Inflammatory macrophage treated with lipopolysaccharide for 1 hour (primary cell): ENCODE data around the gene EIF2S3B.
"Not testable (repeated sequence)": the region's sequence is repeated elsewhere in the genome, so short reads cannot be mapped to it uniquely, and the experiment has no call there.

ENCODE experiments used
- DNase-seq, 2 donors: peaks; one replicate each; pipeline ENCODE4 v3.0.0-alpha.2; 2020 to 2022

The EIF2S3B gene

GRCh38 chr12:10505620-10506019 lies at the start of gene EIF2S3B:
Gene EIF2S3B (plus strand): TSS chr12:10505890. CDS start chr12:10505903, 13 bp downstream.
- no peak for DNase-seq

DNA sequence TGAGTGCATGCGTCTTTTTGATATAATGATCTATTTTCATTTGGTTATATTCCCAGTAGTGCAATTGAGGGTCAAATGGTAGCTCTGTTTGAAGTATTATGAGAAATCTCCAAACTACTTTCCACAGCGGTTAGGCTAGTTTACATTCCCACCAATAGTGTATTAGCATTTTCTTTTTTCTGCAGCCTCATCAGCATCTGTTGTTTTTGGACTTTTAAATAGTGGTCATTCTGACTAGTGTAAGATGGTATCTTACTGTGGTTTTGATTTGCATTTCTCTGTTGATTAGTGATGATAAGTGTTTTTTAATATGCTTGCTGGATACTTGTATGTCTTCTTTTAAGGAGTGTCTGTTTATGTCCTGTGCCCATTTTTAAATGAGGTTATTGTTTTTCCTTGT lies 48.8 kb upstream of the EIF2S3B start:
- no peak for DNase-seq

DNA sequence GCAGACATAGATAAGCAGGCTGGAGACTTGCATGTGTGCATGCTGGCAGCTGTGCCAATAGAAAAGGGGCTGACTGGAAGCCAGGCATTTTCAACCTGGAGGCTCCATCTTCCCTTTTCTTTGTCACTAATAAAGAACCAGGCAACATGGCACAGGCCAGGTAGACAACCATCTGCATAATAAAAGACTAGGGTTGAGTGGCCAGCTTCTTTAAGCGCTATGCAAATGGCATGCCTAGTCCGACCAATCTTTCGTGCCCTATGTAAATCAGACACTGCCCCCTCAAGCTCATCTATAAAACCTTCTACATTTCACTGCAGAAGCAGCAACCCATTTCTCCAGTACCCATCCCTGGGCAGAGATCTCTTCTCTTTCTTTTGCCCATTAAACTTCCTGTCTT lies 47.9 kb upstream of the EIF2S3B start:
- no peak for DNase-seq

- no peak for DNase-seq
Observed at GRCh38 chr12:10466311-10466710, 39.4 kb upstream of the EIF2S3B start.

DNA sequence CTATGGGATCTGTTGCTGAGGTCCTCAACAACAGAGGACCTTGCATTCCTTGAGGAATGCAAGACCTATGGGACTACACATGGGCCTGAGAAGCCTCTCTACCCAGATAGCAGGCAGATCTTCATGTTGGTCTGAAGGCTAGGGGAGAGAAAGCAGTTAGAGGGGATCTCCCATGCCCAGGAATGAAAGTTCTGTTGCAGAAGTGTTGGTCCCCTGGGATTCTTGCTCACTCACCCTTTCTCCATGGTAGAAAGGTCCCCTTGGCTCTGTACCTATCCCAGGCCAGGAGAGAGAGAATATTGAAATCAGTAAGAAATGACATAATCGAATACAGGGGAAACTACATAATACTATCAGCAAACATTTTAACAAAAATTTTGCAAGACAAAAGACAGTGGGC lies 36.0 kb upstream of the EIF2S3B start:
- no peak for DNase-seq

DNA sequence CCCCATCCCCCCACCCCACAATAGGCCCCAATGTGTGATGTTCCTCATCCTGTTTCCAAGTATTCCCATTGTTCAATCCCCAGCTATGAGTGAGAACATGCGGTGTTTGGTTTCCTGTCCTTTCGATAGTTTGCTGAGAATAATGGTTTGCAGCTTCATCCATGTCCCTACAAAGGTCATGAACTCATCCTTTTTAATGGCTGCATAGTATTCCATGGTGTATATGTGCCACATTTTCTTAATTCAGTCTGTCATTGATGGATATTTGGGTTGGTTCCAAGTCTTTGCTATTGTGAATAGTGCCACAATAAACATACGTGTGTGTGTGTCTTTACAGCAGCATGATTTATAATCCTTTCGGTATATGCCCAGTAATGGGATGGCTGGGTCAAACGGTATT lies 32.9 kb upstream of the EIF2S3B start:
- not testable (repeated sequence) for DNase-seq

DNA sequence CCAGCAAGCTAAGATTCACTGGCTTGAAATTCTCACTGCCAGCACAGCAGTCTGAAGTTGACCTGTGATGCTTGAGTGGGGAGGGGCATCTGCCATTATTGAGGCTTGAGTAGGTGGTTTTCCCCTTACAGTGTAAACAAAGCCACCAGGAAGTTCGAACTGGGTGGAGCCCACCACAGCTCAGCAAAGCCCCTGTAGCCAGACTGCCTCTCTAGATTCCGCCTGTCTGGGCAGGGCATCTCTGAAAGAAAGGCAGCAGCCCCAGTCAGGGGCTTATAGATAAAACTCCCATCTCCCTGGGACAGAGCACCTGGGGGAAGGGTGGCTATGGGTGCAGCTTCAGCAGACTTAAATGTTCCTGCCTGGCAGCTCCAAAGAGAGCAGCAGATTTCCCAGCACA lies 23.8 kb upstream of the EIF2S3B start:
- not testable (repeated sequence) for DNase-seq

- not testable (repeated sequence) for DNase-seq
Observed at GRCh38 chr12:10487328-10487727, 18.4 kb upstream of the EIF2S3B start.

DNA sequence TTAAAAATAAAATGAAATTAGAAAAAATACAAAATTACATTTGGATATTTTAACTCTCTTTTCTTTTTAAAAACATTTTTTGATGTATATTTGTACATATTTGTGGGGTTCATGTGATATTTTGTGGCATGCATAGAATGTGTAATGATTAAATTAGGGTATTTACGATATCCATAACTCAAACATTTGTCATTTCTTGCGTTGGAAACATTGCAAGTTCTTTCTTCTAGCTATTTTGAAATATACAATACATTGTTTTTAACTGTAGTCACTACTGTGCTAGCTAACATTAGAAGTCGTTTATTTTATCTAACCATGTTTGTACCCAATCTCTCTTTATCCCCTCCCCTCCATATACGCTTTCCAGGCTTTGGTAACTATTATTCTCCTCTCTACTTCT lies 13.9 kb upstream of the EIF2S3B start:
- no peak for DNase-seq

DNA sequence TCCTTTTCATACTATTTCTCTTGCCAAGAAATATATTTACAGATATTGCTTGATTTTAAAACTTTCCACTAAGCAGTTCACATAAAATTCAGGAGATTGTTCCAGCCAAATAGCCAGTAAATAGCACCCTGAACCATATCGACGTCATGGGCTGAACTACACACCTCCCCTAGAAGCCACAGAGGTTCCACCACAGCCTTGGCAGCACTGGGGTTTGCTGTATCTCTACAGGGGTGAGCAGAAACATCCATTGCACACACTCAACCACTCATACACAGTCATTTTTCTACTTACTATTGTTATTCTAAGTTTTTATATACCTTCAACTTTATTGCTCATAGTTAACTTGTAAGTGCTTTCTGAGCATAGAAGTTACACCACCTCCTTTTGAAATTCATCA lies 8.1 kb upstream of the EIF2S3B start:
- DNase-seq = no peak

DNA sequence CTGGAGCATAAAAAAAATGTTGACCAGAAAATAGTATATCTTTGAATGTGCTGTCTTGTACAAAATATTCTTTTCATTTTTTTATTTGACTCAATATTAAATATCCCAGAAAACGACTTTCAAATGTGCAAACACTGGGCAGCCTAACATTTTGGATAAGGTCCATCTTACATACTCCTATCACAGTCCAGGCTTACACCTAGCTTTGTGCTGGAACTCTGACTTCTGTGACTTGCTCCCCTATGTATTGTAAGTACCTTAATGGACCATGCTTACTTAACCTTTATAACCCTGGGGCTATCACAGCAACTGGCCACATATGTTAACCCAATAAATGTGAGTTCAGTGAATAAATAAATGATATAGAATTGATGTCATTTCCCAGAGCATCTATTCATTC lies 7.6 kb upstream of the EIF2S3B start:
- no peak for DNase-seq

DNA sequence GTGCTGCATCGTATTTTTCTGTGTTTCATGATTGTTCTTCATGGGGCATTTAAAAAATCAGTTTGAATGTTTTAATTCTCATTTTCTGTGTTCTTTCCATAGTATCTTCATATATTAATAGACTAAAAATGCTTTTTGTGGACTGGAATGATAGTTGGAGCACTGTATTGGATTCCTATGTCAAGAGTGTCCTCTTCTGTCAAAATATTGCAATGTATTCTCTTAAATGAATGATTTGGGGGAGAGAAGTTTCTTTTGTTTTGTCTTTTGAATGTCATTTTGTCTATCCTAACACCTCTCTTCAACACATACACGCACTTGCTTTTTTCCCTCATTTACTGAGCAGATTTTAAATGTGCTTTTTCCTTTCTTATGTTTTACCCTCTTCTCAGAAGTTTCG lies 4.7 kb upstream of the EIF2S3B start:
- no peak for DNase-seq

GRCh38 chr12:10503460-10503859 lies 2.2 kb upstream of the EIF2S3B start:
- DNase-seq = no peak

- DNase-seq = no peak
Observed at GRCh38 chr12:10511756-10512355, 6.2 kb downstream of the EIF2S3B start.

DNA sequence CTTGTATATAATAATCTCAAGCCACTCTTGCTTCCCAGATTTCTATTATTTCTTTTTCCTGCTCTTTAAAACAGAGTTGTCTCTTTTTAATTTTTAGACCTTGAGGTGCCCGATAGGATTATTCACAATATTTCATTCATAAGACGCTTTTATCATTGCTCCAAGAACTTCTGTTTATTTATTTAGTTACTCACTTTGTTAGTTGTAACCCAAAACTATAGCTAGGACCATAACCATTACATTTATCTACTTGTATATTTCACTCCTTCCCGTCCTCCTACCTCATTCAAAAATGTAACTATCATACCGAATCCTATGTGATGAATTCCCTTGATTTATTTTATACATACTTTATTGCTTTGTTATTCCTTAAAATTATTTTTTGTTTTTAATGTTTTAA lies 7.1 kb downstream of the EIF2S3B start:
- no peak for DNase-seq

DNA sequence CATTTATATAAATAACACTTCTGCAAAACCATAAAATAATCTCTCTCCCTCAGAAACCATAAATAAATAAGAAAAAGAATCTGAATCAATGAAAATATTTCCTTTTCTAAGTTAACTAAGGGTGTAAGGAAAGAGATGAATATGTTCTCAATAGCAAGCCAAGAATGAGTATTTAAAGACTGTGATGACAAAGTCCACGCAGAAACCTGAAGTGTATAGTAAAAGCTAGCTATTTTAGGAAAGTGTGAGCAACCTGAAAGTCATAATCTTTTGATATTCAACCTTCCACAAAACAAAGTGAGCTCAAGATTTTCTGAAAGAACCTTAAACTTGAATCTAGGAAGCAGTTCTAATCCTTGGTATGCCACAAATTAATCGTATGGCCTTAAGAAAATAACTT lies 15.9 kb downstream of the EIF2S3B start:
- no peak for DNase-seq

- DNase-seq = no peak
Observed at GRCh38 chr12:10528174-10528953, 22.7 kb downstream of the EIF2S3B start.

GRCh38 chr12:10529603-10530002 lies 23.9 kb downstream of the EIF2S3B start:
- DNase-seq = no peak

DNA sequence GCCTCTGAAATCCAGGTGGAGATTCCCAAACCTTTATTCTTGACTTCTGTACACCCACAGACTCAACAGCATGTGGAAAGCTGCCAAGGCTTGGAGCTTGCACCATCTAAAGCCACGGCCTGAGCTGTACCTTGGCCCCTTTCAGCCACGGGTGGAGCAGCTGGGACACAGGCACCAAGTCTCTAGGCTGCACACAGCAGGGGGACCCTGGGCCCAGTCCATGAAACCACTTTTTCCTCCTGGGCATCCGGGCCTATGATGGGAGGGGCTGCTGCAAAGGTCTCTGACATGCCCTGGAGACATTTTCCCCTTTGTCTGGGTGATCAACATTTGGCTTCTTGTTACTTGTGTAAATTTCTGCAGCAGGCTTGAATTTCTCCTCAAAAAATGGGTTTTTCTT lies 32.0 kb downstream of the EIF2S3B start:
- no peak for DNase-seq

GRCh38 chr12:10540776-10541205 lies 35.1 kb downstream of the EIF2S3B start:
- DNase-seq = peak; percentile 44 to 48

- DNase-seq = no peak
Observed at GRCh38 chr12:10543499-10543898, 37.8 kb downstream of the EIF2S3B start.

GRCh38 chr12:10551375-10551774 lies 45.7 kb downstream of the EIF2S3B start:
- no peak for DNase-seq

GRCh38 chr12:10553148-10553547 lies 47.5 kb downstream of the EIF2S3B start:
- DNase-seq = no peak

- DNase-seq = no peak
Observed at GRCh38 chr12:10554228-10554755, 48.6 kb downstream of the EIF2S3B start.
